Epithelial cell of esophagus (primary cell): ENCODE measurements around the gene PLCB1.

ENCODE experiments used
- DNase-seq: peaks from one replicate; pipeline ENCODE4 v3.0.0; 2010; ENCODE audit warnings: low read depth
- H3K4me3 ChIP-seq: 2 replicates; pipeline ENCODE4 v1.5.1; 2011; ENCODE audit warnings: mild to moderate bottlenecking, low read length, control low read depth
- TF ChIP-seq, protein P1 (sequence below): IDR thresholded peaks from 2 replicates; pipeline ENCODE4 v1.5.1; 2011; ENCODE audit warnings: low read depth, mild to moderate bottlenecking, low read length, control low read depth, inconsistent platforms; ENCODE audit not compliant: insufficient read depth; ENCODE audit errors: missing control alignments

The PLCB1 gene

DNA sequence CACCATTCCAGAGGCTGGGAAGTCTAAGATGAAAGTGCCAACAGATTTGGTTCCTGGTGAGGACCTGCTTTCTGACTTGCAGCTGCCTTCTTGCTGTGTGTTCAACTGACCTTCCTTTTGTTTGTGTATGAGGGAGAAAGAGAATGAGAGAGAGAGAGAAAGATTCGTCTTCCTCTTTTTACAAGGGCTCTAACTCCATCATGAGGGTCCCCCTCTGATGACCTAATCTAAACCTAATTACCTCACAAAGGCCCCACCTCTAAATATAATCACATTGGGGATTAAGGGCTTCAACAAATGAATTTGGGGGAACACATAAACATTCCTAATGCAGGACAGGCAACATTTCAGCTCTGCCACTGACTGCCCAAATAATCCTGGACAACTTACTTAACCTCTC, 130.7 kb downstream of the PLCB1 start:
- H3K4me3 ChIP-seq = no peak overlapping the region
- TF ChIP-seq, protein P1, sequence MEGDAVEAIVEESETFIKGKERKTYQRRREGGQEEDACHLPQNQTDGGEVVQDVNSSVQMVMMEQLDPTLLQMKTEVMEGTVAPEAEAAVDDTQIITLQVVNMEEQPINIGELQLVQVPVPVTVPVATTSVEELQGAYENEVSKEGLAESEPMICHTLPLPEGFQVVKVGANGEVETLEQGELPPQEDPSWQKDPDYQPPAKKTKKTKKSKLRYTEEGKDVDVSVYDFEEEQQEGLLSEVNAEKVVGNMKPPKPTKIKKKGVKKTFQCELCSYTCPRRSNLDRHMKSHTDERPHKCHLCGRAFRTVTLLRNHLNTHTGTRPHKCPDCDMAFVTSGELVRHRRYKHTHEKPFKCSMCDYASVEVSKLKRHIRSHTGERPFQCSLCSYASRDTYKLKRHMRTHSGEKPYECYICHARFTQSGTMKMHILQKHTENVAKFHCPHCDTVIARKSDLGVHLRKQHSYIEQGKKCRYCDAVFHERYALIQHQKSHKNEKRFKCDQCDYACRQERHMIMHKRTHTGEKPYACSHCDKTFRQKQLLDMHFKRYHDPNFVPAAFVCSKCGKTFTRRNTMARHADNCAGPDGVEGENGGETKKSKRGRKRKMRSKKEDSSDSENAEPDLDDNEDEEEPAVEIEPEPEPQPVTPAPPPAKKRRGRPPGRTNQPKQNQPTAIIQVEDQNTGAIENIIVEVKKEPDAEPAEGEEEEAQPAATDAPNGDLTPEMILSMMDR = no peak
- no peak for DNase-seq

DNA sequence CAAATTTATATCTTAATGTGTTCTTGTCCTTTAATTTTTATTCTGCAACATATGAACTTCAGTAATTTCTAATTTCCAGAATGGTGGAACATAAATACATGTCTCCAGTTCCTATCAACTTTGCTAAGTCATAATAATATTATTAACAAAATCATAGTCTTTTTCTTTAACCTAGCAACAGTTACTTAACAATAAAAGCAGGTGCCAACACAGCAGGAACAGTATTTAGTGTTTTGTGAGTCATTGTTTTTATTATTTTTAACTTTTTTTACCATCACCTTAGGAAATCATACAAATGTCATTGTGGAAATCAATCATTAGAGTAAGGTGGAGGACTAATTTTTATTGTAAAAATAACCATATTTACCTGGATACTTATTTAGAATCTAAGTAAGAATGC, 133.5 kb downstream of the PLCB1 start:
- H3K4me3 ChIP-seq = no peak overlapping the region
- DNase-seq = no peak
- TF ChIP-seq, protein P1 = no peak

DNA sequence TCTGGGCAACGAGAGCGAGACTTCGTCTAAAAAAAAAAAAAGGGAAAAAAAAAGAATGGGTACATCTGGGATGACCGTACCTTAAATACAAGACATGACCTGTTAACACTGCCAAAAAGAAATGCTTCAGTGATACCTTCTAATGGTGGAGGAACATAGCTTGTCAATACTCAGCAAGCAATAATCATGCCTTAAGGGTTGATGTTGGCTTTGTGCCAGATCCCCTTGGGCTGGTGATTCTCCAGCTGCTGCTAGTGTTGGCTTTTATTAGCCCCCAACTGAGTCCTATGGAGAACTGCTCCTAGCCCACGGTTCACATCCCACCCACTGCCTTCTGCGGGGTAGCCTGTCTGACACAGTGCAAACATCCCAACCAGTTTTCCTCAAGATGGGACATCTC, 134.9 kb downstream of the PLCB1 start:
- DNase-seq = no peak
- no peak overlapping the region for H3K4me3 ChIP-seq
- TF ChIP-seq, protein P1 = no peak

DNA sequence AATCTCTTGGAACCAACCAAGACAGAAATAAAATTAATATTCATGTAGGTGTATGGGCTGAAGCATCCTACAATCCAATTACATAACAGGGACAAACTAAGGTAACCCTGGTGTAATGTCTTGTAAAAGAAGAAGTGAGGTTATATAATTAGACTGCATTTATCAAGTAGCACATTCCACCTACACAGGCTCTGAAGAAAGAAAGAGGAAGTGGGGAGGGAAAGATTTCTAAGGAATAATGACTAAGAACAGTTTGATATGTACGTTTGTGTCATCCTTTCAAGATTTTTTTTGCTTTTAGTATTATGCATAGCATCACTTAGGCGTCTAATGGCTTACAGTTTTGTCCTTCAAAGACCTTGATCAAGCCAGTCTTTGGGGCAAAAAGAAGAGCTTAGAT, 139.7 kb downstream of the PLCB1 start:
- no peak for DNase-seq
- TF ChIP-seq, protein P1 = no peak
- no peak overlapping the region for H3K4me3 ChIP-seq

DNA sequence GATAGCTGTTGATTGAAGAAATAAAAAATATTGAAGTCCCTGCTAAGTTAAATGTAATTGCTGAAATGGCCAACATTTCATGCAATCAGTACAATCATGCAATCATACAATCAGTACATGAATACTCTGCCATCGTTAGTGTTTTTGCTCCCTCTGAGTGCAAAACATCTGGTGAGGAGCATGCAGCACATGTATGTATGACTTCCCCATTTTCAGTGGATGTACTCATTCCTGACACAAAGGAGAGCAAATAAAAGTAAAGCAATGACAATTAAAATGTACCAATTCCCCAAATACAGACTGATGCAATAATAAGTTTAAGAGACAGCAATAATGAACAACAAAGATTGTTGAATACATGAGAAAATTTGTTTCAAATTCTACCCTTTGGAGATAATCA, 140.7 kb downstream of the PLCB1 start:
- TF ChIP-seq, protein P1 = no peak
- H3K4me3 ChIP-seq = no peak overlapping the region
- no peak for DNase-seq

DNA sequence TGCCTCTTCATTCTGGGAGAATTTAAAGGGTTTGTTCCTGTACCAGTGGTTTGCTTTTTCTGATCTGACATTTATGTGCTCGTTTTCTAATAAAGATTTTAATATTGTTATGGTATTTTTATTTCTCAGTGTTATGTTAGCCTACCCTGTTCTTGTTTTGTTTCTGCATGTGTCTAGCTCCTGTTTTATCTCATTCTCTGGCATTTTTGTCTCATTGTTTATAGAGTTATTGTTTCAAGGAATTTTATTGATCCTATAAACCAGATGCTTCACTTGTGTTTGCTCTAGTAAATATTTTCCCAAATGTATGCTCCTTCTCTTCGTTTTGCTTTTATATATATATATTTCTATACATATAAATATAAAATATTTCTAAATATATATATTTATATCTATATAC, 152.8 kb downstream of the PLCB1 start:
- DNase-seq = no peak
- TF ChIP-seq, protein P1 = no peak

DNA sequence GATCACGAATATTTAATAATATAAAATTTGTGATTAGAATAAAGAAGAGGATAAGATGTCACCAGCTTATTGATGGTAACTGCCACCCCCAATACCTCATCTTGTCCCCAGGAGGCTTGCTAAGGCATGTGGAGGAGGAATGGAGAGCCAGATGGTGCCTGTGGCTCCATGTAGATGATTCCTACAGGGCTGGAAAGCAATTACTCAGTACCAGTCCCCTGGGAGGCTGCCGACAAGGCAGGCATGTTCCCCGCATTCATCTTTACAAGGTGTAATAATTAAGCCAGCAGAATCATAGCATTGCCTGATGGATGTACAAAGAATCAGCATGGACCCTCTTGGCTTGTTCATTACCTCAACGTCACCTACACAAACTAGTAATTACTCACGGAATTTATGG, 155.3 kb downstream of the PLCB1 start:
- H3K4me3 ChIP-seq = no peak overlapping the region
- DNase-seq = no peak
- TF ChIP-seq, protein P1 = no peak

More for the DNA sequence above, 152.8 kb downstream of the PLCB1 start:
- H3K4me3 ChIP-seq = no peak overlapping the region
